H7 (cell line): ENCODE measurements around the gene WDR7. TPM values are rescaled to one million over a fixed set of nuclear protein-coding genes. Genes with fewer than 3 reads are reported as not detected.

Experiments
- DNase-seq: peaks from one replicate; pipeline ENCODE4 v3.0.0; 2012
- H3K27me3 ChIP-seq: 2 replicates; pipeline ENCODE4 v1.6.0; 2011; ENCODE audit warnings: mild to moderate bottlenecking, low read length; ENCODE audit not compliant: control insufficient read depth, insufficient read depth
- H3K36me3 ChIP-seq: replicated peaks from 2 replicates; pipeline ENCODE4 v1.5.1; 2011; ENCODE audit warnings: low read length; ENCODE audit not compliant: control insufficient read depth, insufficient read depth
- H3K4me3 ChIP-seq: 2 replicates; pipeline ENCODE4 v1.5.1; 2011; ENCODE audit warnings: low read depth, mild to moderate bottlenecking, control low read depth, low read length, moderate library complexity; ENCODE audit not compliant: insufficient read depth
- total RNA-seq: library from RNA; depleted of rRNA; stranded (reverse); fragments of >200 nt; shearing (Covaris generic); gene quantifications from 2 replicates; pipeline ENCODE4 v1.2.3, GENCODE V29; 2014

Gene WDR7
- total RNA-seq, 1 experiment from 2014 or later: 6.2 TPM

GRCh38 chr18:56723068-56723467 lies 71.9 kb downstream of the WDR7 start:
- no peaks in the 10 kb centered on the region for H3K27me3 ChIP-seq
- DNase-seq: no peak
- H3K4me3 ChIP-seq: no peak overlapping the region
- no peaks in the 10 kb centered on the region; the same call in 1 of the 2 replicates for H3K36me3 ChIP-seq

- no peak overlapping the region for H3K4me3 ChIP-seq
- H3K27me3 ChIP-seq: no peaks in the 10 kb centered on the region
- DNase-seq: no peak
- H3K36me3 ChIP-seq: no peaks in the 10 kb centered on the region
Measured at GRCh38 chr18:56723706-56724105, 72.5 kb downstream of the WDR7 start.

GRCh38 chr18:56726906-56727305 lies 75.7 kb downstream of the WDR7 start:
- H3K36me3 ChIP-seq: no peaks in the 10 kb centered on the region
- DNase-seq: no peak
- H3K4me3 ChIP-seq: no peak overlapping the region
- no peaks in the 10 kb centered on the region for H3K27me3 ChIP-seq

GRCh38 chr18:56727399-56727798 lies 76.2 kb downstream of the WDR7 start:
- DNase-seq: no peak
- no peaks in the 10 kb centered on the region for H3K27me3 ChIP-seq
- H3K36me3 ChIP-seq: no peaks in the 10 kb centered on the region; the same call in 1 of the 2 replicates
- H3K4me3 ChIP-seq: no peak overlapping the region

- Histone ChIP-seq H3K36me3 (no peaks in the 10 kb centered on the region; the same call in 1 of the 2 replicates), H3K27me3 (no peaks in the 10 kb centered on the region), H3K4me3 (no peak overlapping the region)
- no peak for DNase-seq
Measured at GRCh38 chr18:56728741-56729140, 77.6 kb downstream of the WDR7 start.

- no peak overlapping the region for H3K4me3 ChIP-seq
- H3K27me3 ChIP-seq: no peaks in the 10 kb centered on the region
- no peak for DNase-seq
- H3K36me3 ChIP-seq: no peaks in the 10 kb centered on the region
Measured at GRCh38 chr18:56738184-56738583, 87.0 kb downstream of the WDR7 start.

GRCh38 chr18:56739731-56740130 lies 88.6 kb downstream of the WDR7 start:
- DNase-seq: no peak
- no peaks in the 10 kb centered on the region for H3K27me3 ChIP-seq
- no peak overlapping the region for H3K4me3 ChIP-seq
- no peaks in the 10 kb centered on the region for H3K36me3 ChIP-seq

GRCh38 chr18:56740645-56741044 lies 89.5 kb downstream of the WDR7 start:
- no peak for DNase-seq
- Histone ChIP-seq H3K4me3 (no peak overlapping the region), H3K36me3 (no peaks in the 10 kb centered on the region)

GRCh38 chr18:56741685-56742084 lies 90.5 kb downstream of the WDR7 start:
- H3K36me3 ChIP-seq: no peaks in the 10 kb centered on the region
- H3K27me3 ChIP-seq: no peaks in the 10 kb centered on the region
- no peak overlapping the region for H3K4me3 ChIP-seq
- DNase-seq: no peak

More at GRCh38 chr18:56740645-56741044, 89.5 kb downstream of the WDR7 start:
- H3K27me3 ChIP-seq: no peaks in the 10 kb centered on the region

GRCh38 chr18:56743115-56743514 lies 92.0 kb downstream of the WDR7 start:
- Histone ChIP-seq H3K27me3 (no peaks in the 10 kb centered on the region), H3K4me3 (no peak overlapping the region), H3K36me3 (no peaks in the 10 kb centered on the region)
- no peak for DNase-seq

- Histone ChIP-seq H3K27me3 (no peaks in the 10 kb centered on the region), H3K36me3 (no peaks in the 10 kb centered on the region), H3K4me3 (no peak overlapping the region)
- no peak for DNase-seq
Measured at GRCh38 chr18:56747032-56747658, 96.0 kb downstream of the WDR7 start.

GRCh38 chr18:56747857-56748256 lies 96.7 kb downstream of the WDR7 start:
- no peaks in the 10 kb centered on the region for H3K27me3 ChIP-seq
- no peak for DNase-seq
- no peak overlapping the region for H3K4me3 ChIP-seq
- no peaks in the 10 kb centered on the region for H3K36me3 ChIP-seq

- DNase-seq: no peak
- Histone ChIP-seq H3K36me3 (no peaks in the 10 kb centered on the region), H3K27me3 (no peaks in the 10 kb centered on the region), H3K4me3 (no peak overlapping the region)
Measured at GRCh38 chr18:56748698-56749268, 97.6 kb downstream of the WDR7 start.

- H3K36me3 ChIP-seq: no peaks in the 10 kb centered on the region
- DNase-seq: no peak
Measured at GRCh38 chr18:56756966-56757365, 105.8 kb downstream of the WDR7 start.

GRCh38 chr18:56770097-56770496 lies 118.9 kb downstream of the WDR7 start:
- H3K36me3 ChIP-seq: no peaks in the 10 kb centered on the region
- no peaks in the 10 kb centered on the region for H3K27me3 ChIP-seq
- H3K4me3 ChIP-seq: no peak overlapping the region
- DNase-seq: no peak

More at GRCh38 chr18:56756966-56757365, 105.8 kb downstream of the WDR7 start:
- Histone ChIP-seq H3K27me3 (no peaks in the 10 kb centered on the region), H3K4me3 (no peak overlapping the region)
